Vagina (tissue), 2 donors: ENCODE measurements around the gene RCSD1.

ENCODE experiments used
- CTCF ChIP-seq, 3 experiments: fragments of 450-650 bp in 2 of 3; fragments of 200-600 bp in 1 of 3; sonication (generic) in 1 of 3; IDR thresholded peaks; one replicate each; pipeline ENCODE4 v1.5.1; 2017 to 2019; ENCODE audit warnings: antibody characterized with exemption in 3 of 3, mild to moderate bottlenecking in 2 of 3, moderate library complexity in 2 of 3
- POLR2A ChIP-seq, 2 donors: fragments of 450-650 bp; IDR thresholded peaks; one replicate each; pipeline ENCODE4 v1.6.1; 2017; ENCODE audit warnings: antibody characterized with exemption in 2 of 2, mild to moderate bottlenecking in 2 of 2, moderate library complexity in 2 of 2
- POLR2AphosphoS5 ChIP-seq, 2 donors: sonication (generic); formaldehyde crosslinking; IDR thresholded peaks; one replicate each; pipeline ENCODE4 v1.9.0; 2017; ENCODE audit warnings: antibody characterized with exemption in 2 of 2, mild to moderate bottlenecking in 2 of 2, low read depth in 1 of 2; ENCODE audit not compliant: insufficient read depth in 1 of 2

- TF ChIP-seq POLR2AphosphoS5 (IDR thresholded peaks at IDR 0.05; ENCODE audit: insufficient read depth in 1 of 2, low read depth in 1 of 2) (no peak), CTCF (IDR thresholded peaks at IDR 0.05) (no peak), POLR2A (IDR thresholded peaks at IDR 0.05) (no peak)
Observed at GRCh38 chr1:167625040-167625823, 4.8 kb upstream of the RCSD1 start.
